ENCODE data around the gene ZBTB7C.

DNA sequence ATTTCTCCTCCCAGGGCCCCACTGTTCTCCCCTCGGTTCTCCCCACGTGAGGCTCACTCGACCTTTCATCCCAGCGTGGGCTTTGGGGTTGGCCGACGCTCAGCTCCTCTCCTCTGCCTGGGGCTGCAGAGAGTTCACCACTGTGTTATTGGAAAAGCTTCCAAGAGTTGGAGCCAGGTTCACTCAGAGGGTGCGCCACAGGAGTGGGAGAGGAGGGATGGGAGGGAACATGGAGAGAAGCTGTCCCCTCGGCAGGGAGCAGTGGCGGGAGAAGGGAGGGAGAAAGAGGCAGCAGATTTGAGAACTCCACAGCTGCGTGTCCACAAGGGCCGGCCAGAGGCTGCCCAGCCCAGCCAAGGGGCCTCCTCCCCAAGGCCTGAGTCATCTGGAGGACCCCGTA lies 281.6 kb downstream of the ZBTB7C start:
- TF ChIP-seq POLR2A (IDR thresholded peaks at IDR 0.05) (no peak), CTCF (IDR thresholded peaks at IDR 0.05) (no peak)

All from body of pancreas (tissue), 4 donors.